ENCODE measurements around the gene SOX1. TPM values are rescaled to one million over a fixed set of nuclear protein-coding genes. Genes with fewer than 3 reads are reported as not detected.

SOX1 gene
- total and polyA plus RNA-seq, 2 donors (not counting 1 experiment from before 2014, with no cell fraction given) = not detected

DNA sequence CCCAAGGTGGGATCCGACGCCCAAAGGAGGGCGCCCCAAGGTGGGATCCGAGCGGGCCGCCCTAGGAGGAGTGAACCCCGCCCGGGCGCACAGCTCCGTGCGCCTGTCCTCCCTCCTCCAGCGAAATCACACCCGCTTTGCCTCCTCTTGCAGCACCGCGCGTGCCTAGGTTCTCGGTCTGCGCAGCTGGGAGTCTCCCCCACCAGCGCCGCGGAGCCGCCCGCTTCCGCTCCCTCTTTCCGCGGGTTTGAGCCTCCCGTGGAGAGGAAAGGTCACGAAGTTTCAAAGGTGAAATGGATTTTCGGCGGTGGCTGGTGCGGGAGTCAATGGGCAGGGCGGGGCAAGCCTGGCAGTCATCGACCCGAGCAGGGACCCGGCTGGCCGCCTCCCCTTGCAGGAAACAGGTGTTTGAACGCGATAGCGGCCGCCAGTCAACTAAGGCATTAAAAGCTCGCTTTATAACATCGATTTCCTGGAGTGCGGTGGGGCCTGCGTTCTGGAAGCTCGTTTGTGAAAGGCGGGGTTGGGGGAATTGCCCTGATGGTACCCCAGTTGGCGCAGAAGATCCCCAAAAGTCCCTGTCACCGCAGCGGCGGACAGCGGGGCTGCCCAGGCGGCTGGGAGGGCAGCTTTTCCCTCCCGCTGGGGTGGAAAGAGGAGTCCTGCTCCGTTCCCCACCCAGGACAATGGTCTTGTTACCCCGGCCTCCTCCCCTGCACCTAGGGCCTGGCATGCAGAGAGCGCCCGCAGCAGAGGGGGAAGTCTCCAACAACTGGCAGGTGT is 9.0 kb upstream of the SOX1 start:
- ChIA-PET POLR2A (no interaction called here), CTCF (no interaction called here)
- intact Hi-C loops (cut with micrococcal nuclease) = no loop called here
- H4K20me1 ChIP-seq (ENCODE audit: control insufficient read depth, insufficient read depth, low read length, poor library complexity, severe bottlenecking) = no peaks in the 10 kb centered on the region
- H3K9me3 Mint-ChIP-seq (ENCODE audit: insufficient read depth) = no peaks in the 10 kb centered on the region
- no peak overlapping the region for H3K4me3 Mint-ChIP-seq
- ATAC-seq (ENCODE audit: low read depth) (no peak), DNase-seq (no peak)
- no peak overlapping the region for H3K4me3 ChIP-seq (ENCODE audit: control extremely low read depth in 1 of 5, extremely low read depth in 1 of 5, insufficient read depth in 1 of 5, low read depth in 2 of 5, low read length in 4 of 5)
- peaks cover 0 to 4% of the 10 kb centered on the region in 2 donors for H3K4me1 ChIP-seq (ENCODE audit: control insufficient read depth in 2 of 2, insufficient read depth in 2 of 2, low read length in 2 of 2)
- H3K4me2 ChIP-seq (replicated peaks; ENCODE audit: low read depth, low read length, poor library complexity, severe bottlenecking) = no peak overlapping the region
- peaks cover 0 to 87% (median 46%) of the 10 kb centered on the region in 4 experiments for H3K27me3 ChIP-seq (replicated peaks in 1 of 4; ENCODE audit: control extremely low read depth in 1 of 4, control insufficient read depth in 3 of 4, insufficient read depth in 4 of 4, low read length in 3 of 4)
- H3K36me3 ChIP-seq (replicated peaks in 1 of 2; ENCODE audit: control extremely low read depth in 1 of 2, control insufficient read depth in 1 of 2, extremely low read depth in 1 of 2, insufficient read depth in 2 of 2, low read length in 1 of 2) = no peaks in the 10 kb centered on the region
- 7% methylated on average over 52 of the region's 57 CpGs for WGBS (ENCODE audit: insufficient coverage)
- TF ChIP-seq EZH2 (IDR thresholded peaks at IDR 0.05; ENCODE audit: borderline replicate concordance, insufficient read depth, low read depth, low read length, poor library complexity, severe bottlenecking) = no peak
- TF ChIP-seq, protein P1, sequence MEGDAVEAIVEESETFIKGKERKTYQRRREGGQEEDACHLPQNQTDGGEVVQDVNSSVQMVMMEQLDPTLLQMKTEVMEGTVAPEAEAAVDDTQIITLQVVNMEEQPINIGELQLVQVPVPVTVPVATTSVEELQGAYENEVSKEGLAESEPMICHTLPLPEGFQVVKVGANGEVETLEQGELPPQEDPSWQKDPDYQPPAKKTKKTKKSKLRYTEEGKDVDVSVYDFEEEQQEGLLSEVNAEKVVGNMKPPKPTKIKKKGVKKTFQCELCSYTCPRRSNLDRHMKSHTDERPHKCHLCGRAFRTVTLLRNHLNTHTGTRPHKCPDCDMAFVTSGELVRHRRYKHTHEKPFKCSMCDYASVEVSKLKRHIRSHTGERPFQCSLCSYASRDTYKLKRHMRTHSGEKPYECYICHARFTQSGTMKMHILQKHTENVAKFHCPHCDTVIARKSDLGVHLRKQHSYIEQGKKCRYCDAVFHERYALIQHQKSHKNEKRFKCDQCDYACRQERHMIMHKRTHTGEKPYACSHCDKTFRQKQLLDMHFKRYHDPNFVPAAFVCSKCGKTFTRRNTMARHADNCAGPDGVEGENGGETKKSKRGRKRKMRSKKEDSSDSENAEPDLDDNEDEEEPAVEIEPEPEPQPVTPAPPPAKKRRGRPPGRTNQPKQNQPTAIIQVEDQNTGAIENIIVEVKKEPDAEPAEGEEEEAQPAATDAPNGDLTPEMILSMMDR (IDR thresholded peaks at IDR 0.05) = no peak
- no peak overlapping the region for H3K9ac ChIP-seq (ENCODE audit: low read length)
- H3K27ac ChIP-seq (ENCODE audit: low read length in 2 of 2) = no peak overlapping the region
- peaks cover 1% of the 10 kb centered on the region for H3K4me1 Mint-ChIP-seq
- no peaks in the 10 kb centered on the region for H3K79me2 ChIP-seq (ENCODE audit: control insufficient read depth, insufficient read depth, low read length)
- H3K27ac Mint-ChIP-seq = no peak overlapping the region
- peaks cover 0 to 71% (median 1%) of the 10 kb centered on the region in 3 donors for H3K9me3 ChIP-seq (ENCODE audit: control extremely low read depth in 1 of 3, control insufficient read depth in 2 of 3, insufficient read depth in 1 of 3, low read length in 2 of 3)
- H3K27me3 Mint-ChIP-seq = peaks cover 46% of the 10 kb centered on the region
- no peak overlapping the region for H2AFZ ChIP-seq (ENCODE audit: insufficient read depth, low read depth, low read length, poor library complexity, severe bottlenecking)

DNA sequence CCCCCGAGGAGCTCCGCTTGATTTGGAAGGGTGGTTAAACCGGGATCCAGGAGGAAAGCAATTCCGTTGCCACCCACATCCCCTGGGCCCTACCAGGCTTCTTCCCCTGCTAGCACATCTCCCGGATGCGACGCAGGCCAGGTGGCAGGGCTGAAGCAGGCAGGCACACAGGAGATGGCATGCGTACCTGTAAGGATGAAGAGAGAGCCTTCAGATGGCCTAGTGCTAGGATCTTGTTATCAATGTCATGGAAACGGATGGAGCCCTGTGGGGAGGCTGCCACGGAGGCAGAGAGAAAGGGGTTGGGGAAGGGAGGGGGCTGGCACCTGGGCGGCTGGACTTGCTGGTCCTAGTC is 8.5 kb upstream of the SOX1 start:
- H4K20me1 ChIP-seq (ENCODE audit: control insufficient read depth, insufficient read depth, low read length, poor library complexity, severe bottlenecking) = no peaks in the 10 kb centered on the region
- H3K27me3 ChIP-seq (replicated peaks in 1 of 4; ENCODE audit: control extremely low read depth in 1 of 4, control insufficient read depth in 3 of 4, insufficient read depth in 4 of 4, low read length in 3 of 4) = peaks cover 0 to 87% (median 47%) of the 10 kb centered on the region in 4 experiments
- no peak overlapping the region for H2AFZ ChIP-seq (ENCODE audit: insufficient read depth, low read depth, low read length, poor library complexity, severe bottlenecking)
- TF ChIP-seq, protein P1 (IDR thresholded peaks at IDR 0.05) = no peak
- TF ChIP-seq EZH2 (IDR thresholded peaks at IDR 0.05; ENCODE audit: borderline replicate concordance, insufficient read depth, low read depth, low read length, poor library complexity, severe bottlenecking) = no peak
- H3K4me1 ChIP-seq (ENCODE audit: control insufficient read depth in 2 of 2, insufficient read depth in 2 of 2, low read length in 2 of 2) = peaks cover 0 to 4% of the 10 kb centered on the region in 2 donors
- no peak overlapping the region for H3K4me3 ChIP-seq (ENCODE audit: control extremely low read depth in 1 of 5, extremely low read depth in 1 of 5, insufficient read depth in 1 of 5, low read depth in 2 of 5, low read length in 4 of 5)
- H3K27ac ChIP-seq (ENCODE audit: low read length in 2 of 2) = no peak overlapping the region
- ChIA-PET CTCF (no interaction called here), POLR2A (no interaction called here)
- no peaks in the 10 kb centered on the region for H3K79me2 ChIP-seq (ENCODE audit: control insufficient read depth, insufficient read depth, low read length)
- H3K9me3 Mint-ChIP-seq (ENCODE audit: insufficient read depth) = no peaks in the 10 kb centered on the region
- H3K27ac Mint-ChIP-seq = no peak overlapping the region
- intact Hi-C loops (cut with micrococcal nuclease) = no loop called here
- peaks cover 0 to 72% (median 1%) of the 10 kb centered on the region in 3 donors for H3K9me3 ChIP-seq (ENCODE audit: control extremely low read depth in 1 of 3, control insufficient read depth in 2 of 3, insufficient read depth in 1 of 3, low read length in 2 of 3)
- H3K4me1 Mint-ChIP-seq = peaks cover 3% of the 10 kb centered on the region
- no peak overlapping the region for H3K4me2 ChIP-seq (replicated peaks; ENCODE audit: low read depth, low read length, poor library complexity, severe bottlenecking)
- DNase-seq (no peak), ATAC-seq (ENCODE audit: low read depth) (no peak)
- WGBS (ENCODE audit: insufficient coverage) = 9% methylated on average over 10 of the region's 11 CpGs
- no peak overlapping the region for H3K9ac ChIP-seq (ENCODE audit: low read length)
- H3K36me3 ChIP-seq (replicated peaks in 1 of 2; ENCODE audit: control extremely low read depth in 1 of 2, control insufficient read depth in 1 of 2, extremely low read depth in 1 of 2, insufficient read depth in 2 of 2, low read length in 1 of 2) = no peaks in the 10 kb centered on the region
- no peak overlapping the region for H3K4me3 Mint-ChIP-seq
- peaks cover 47% of the 10 kb centered on the region for H3K27me3 Mint-ChIP-seq

Data from B cell (primary cell).